ENCODE results near the gene PCCA. TPM values are rescaled to one million over a fixed set of nuclear protein-coding genes. Genes with fewer than 3 reads are reported as not detected.

The PCCA gene
- total and polyA plus RNA-seq, 2 of the 13 experiments (the other 11 are each of a cell fraction or from before 2014, with no cell fraction given), result 15.0 to 32.2 TPM

DNA sequence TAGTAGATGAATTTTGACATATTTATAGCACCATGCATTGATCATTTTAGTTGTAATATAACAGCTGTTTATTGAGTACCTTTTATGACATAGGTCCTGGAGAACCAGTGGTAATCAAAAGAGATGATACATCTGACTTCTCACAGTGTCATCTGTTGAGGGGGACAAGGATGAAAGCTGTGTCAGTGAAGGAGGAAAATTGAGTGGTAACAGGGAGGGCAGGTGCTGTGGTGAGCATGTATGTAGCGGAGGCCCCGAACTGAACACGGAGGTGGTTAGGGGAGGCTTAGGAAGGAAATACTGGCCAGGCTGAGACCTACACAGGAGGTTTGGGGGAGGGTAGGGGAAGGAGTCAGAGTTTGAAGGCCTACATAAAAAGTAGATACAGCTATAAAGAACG, 300.0 kb downstream of the PCCA start:
- Histone ChIP-seq H3K27ac (ENCODE audit: extremely low read length, insufficient read depth, low read length) (no peak overlapping the region), H2AFZ (ENCODE audit: low read length) (no peak overlapping the region), H3K36me3 (replicated peaks in 1 of 2; ENCODE audit: control insufficient read depth in 1 of 2, insufficient read depth in 2 of 2, low read length in 2 of 2) (peaks cover 0 to 3% of the 10 kb centered on the region in 2 experiments; a peak in 1 of 5 replicates), H3K9ac (ENCODE audit: insufficient read depth, low read depth, low read length) (no peak overlapping the region), H3K4me2 (ENCODE audit: low read depth, low read length) (no peak overlapping the region), H3K4me1 (ENCODE audit: insufficient read depth, low read length) (peaks cover 17% of the 10 kb centered on the region), H3K27me3 (ENCODE audit: control insufficient read depth in 1 of 2, insufficient read depth in 2 of 2, low read length in 2 of 2) (no peaks in the 10 kb centered on the region), H3K79me2 (ENCODE audit: insufficient read depth, low read length) (no peaks in the 10 kb centered on the region), H4K20me1 (ENCODE audit: insufficient read depth, low read length) (no peaks in the 10 kb centered on the region), H3K9me3 (ENCODE audit: low read length) (no peaks in the 10 kb centered on the region), H3K4me3 (replicated peaks in 1 of 3; ENCODE audit: insufficient read depth in 1 of 3, low read depth in 2 of 3, low read length in 3 of 3) (no peak overlapping the region)
- CTCF ChIA-PET (ENCODE audit: low intra/inter-chr PET ratio, low total read pairs), result no interaction called here
- intact Hi-C loops (cut with micrococcal nuclease; ENCODE audit: unreplicated experiment), result no loop called here
- TF ChIP-seq PBX3 (CRISPR knock-in tag; IDR thresholded peaks at IDR 0.05; ENCODE audit: borderline replicate concordance), result no peak
- no peak for TF ChIP-seq ZNF605 (CRISPR knock-in tag; IDR thresholded peaks at IDR 0.05)
- no peak for TF ChIP-seq CREM (IDR thresholded peaks at IDR 0.05)
- TF ChIP-seq CREM (CRISPR knock-in tag; IDR thresholded peaks at IDR 0.05), result no peak
- TF ChIP-seq, protein P1, sequence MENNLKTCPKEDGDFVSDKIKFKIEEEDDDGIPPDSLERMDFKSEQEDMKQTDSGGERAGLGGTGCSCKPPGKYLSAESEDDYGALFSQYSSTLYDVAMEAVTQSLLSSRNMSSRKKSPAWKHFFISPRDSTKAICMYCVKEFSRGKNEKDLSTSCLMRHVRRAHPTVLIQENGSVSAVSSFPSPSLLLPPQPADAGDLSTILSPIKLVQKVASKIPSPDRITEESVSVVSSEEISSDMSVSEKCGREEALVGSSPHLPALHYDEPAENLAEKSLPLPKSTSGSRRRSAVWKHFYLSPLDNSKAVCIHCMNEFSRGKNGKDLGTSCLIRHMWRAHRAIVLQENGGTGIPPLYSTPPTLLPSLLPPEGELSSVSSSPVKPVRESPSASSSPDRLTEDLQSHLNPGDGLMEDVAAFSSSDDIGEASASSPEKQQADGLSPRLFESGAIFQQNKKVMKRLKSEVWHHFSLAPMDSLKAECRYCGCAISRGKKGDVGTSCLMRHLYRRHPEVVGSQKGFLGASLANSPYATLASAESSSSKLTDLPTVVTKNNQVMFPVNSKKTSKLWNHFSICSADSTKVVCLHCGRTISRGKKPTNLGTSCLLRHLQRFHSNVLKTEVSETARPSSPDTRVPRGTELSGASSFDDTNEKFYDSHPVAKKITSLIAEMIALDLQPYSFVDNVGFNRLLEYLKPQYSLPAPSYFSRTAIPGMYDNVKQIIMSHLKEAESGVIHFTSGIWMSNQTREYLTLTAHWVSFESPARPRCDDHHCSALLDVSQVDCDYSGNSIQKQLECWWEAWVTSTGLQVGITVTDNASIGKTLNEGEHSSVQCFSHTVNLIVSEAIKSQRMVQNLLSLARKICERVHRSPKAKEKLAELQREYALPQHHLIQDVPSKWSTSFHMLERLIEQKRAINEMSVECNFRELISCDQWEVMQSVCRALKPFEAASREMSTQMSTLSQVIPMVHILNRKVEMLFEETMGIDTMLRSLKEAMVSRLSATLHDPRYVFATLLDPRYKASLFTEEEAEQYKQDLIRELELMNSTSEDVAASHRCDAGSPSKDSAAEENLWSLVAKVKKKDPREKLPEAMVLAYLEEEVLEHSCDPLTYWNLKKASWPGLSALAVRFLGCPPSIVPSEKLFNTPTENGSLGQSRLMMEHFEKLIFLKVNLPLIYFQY (CRISPR knock-in tag; IDR thresholded peaks at IDR 0.05; ENCODE audit: borderline replicate concordance), result no peak
- TF ChIP-seq ATF1 (CRISPR knock-in tag; IDR thresholded peaks at IDR 0.05), result no peak
- no peak for TF ChIP-seq ZNF136 (CRISPR knock-in tag; IDR thresholded peaks at IDR 0.05; ENCODE audit: low read depth)
- no peak for TF ChIP-seq TGIF2 (CRISPR knock-in tag; IDR thresholded peaks at IDR 0.05)
- TF ChIP-seq, protein P2, sequence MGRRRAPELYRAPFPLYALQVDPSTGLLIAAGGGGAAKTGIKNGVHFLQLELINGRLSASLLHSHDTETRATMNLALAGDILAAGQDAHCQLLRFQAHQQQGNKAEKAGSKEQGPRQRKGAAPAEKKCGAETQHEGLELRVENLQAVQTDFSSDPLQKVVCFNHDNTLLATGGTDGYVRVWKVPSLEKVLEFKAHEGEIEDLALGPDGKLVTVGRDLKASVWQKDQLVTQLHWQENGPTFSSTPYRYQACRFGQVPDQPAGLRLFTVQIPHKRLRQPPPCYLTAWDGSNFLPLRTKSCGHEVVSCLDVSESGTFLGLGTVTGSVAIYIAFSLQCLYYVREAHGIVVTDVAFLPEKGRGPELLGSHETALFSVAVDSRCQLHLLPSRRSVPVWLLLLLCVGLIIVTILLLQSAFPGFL (CRISPR knock-in tag; IDR thresholded peaks at IDR 0.05), result no peak
- TF ChIP-seq CEBPG (CRISPR knock-in tag; IDR thresholded peaks at IDR 0.05), result no peak
- no peak for TF ChIP-seq TBL1XR1 (IDR thresholded peaks at IDR 0.05; ENCODE audit: borderline replicate concordance, low read length, partially characterized antibody)
- in situ Hi-C loops (cut with HindIII; ENCODE audit: extremely low pct_ligation_motif_present, low pct_unique_long_range_greater_than_20kb), result no loop called here
- POLR2A ChIA-PET, result no interaction called here
- no peak for DNase-seq (ENCODE audit: low spot score)
- FAIRE-seq, result no peak
- 95% methylated on average over 4 of the region's 4 CpGs for WGBS (ENCODE audit: low lambda C conversion rate)
- no peak for ATAC-seq
- BruUV-seq (replicated peaks), result no TSS peak
